Superior temporal gyrus (tissue), 1 donor: ENCODE results near the gene SGO1.
A peak's percentile ranks its signal among the peaks of the same experiment; 100 is the strongest.
"Not testable (repeated sequence)": the region's sequence is repeated elsewhere in the genome, so short reads cannot be mapped to it uniquely, and the experiment has no call there.

ENCODE experiments used
- DNase-seq: peaks from one replicate; pipeline ENCODE4 v3.0.0-alpha.2; 2016; ENCODE audit errors: extremely low spot score

The SGO1 gene

GRCh38 chr3:20185679-20186599, at the start of gene SGO1:
SGO1 (minus strand) TSS chr3:20186206; CDS start chr3:20184027, 2,179 bp downstream.
- peak; percentile 99 for DNase-seq

GRCh38 chr3:20235796-20236195, 49.8 kb upstream of the SGO1 start:
- no peak for DNase-seq

DNA sequence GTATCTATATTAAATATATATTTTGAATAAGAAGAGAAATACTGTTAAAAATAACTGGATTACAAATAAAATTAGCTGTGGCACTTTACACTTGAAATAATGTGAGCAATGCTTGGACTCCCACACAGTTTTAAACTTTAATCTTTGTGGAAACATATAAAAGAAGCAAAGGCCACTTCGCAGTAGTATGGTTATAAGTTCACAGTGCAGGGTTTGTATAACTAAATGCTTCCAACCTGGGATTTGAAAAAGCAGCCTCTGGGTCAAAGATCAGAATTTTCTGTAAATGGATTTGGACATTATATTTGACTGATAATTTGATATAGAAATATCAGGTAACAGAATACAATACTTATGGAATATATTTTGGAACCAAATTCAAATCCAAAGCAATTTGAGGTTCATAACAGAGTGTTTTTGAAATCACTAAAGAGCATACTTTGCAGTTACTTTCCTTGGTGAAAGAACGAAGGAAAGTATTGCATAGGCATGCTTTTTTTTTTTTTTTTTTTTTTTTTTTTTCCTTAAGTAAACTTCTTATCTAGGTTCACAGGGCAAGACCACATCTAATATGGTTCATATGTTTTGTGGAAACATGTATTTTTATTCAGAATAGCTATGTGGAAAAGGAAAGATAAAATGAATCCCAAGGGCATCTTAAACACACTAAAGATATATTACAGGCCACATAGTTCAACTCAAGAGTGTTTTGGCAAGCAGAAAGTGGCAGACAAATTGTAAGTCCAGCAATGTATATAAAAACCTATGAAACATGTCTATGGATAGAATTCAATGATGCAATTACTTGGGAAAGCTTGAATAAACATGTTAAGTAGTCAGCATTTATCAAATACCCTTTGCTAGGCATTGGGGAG, 47.1 kb upstream of the SGO1 start:
- no peak for DNase-seq

DNA sequence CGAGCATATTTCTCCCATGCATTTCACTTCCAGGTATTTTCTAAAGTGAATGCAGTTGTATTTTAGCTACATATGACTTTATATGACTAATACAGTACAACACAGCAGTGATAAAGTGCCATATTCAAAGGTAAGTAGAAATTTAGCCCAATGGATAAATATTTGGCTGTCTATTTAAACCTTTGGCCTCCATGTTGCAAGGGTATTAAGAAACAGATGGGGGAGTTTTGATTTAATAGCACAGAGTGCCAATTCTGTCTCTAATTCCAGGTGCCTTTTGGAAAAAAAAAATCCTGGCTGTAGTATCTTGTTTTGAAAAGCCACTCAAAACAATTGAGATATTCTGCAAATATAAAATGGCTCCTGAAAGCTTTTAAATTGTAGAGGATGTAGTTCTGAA, 44.9 kb upstream of the SGO1 start:
- no peak for DNase-seq

- peak; percentile 81 for DNase-seq
These were observed 39.8 kb upstream of the SGO1 start for GRCh38 chr3:20225769-20226168.

- no peak for DNase-seq
These were observed 36.3 kb upstream of the SGO1 start for GRCh38 chr3:20222274-20222673.

GRCh38 chr3:20218215-20218614, 32.2 kb upstream of the SGO1 start:
- DNase-seq = no peak

DNA sequence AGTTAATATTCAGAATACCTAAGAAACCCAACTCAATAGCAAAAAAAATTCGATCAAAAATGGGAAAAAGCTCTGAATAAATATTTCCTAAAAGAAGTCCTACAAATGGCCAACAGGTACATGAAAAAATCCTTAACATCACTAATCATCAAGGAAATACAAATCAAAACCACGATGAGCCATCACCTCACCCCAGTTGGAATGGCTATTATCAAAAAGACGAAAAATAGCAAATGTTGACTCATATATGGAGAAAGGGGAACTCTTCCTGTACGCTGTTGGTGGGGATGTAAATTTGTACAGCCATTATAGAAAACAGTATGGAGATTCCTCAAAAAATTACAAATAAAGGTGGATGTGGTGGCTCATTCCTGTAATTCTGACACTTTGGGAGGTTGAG, 29.6 kb upstream of the SGO1 start:
- DNase-seq = no peak

DNA sequence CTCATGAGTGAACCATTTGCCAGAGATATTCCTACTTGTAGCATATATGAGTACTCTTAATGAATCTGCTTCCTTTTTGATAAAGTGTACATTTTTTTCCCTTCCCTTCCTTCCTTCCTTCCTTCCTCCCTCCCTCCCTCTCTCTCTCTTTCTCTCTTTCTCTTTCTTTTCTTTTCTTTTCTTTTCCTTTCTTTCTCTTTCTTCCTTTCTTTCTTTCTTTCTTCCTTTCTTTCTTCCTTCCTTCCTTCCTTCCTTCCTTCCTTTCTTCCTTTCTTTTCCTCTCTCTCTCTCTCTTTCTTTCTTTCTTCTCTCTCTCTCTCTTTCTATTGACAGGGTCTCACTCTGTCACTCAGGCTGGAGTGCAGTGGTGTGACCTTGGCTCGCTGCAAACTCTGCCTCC, 27.5 kb upstream of the SGO1 start:
- not testable (repeated sequence) for DNase-seq

DNA sequence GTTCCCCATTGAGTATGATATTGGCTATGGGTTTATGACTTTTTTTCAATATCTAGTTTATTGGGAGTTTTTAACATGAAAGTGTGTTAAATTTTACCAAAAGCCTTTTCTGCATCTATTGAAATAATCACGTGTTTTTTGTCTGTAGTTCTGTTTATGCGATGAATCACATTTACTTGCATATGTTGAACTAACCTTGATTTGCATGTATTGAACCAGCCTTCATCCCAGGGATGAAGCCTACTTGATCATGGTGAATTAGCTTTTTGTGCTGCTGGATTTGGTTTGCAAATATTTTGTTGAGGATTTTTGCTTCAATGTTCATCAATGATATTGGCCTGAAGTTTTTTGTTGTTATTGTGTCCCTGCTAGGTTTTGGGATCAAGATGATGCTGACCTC, 21.9 kb upstream of the SGO1 start:
- DNase-seq = not testable (repeated sequence)

DNA sequence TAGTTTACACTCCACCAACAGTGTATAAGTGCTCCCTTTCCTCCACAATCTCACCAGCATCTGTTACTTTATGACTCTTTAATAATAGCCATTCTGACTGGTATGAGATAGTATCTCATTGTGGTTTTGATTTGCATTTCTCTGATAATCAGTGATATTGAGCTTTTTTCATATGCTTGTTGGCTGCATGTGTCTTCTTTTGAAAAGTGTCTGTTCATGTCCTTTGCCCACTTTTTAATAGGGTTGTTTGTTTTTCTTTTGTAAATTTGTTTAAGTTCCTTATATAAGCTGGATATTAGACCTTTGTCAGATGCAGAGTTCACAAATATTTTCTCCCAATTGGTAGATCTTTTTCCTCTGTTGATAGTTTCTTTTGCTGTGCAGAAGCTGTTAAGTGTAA, 19.9 kb upstream of the SGO1 start:
- not testable (repeated sequence) for DNase-seq

DNA sequence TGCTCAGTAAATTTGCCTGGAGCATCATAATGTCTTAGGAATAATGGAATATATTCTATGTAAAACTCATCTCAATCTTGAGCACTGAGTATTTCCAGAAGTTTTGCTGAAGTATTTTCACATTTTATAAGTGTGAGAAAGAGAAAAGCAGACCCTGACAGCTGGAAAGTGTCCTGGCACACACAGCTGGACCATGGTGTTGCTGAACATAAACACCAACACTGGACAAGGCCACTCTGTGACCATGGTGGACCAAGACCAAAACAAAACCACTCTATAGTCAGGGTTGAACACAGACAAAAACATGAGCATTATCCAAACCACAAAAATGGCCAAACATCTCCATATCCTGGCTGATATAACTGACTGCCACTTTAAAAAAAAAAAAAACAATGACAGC, 15.1 kb upstream of the SGO1 start:
- no peak for DNase-seq

GRCh38 chr3:20197775-20198174, 11.8 kb upstream of the SGO1 start:
- DNase-seq = no peak

GRCh38 chr3:20194793-20195460, 8.9 kb upstream of the SGO1 start:
- no peak for DNase-seq

DNA sequence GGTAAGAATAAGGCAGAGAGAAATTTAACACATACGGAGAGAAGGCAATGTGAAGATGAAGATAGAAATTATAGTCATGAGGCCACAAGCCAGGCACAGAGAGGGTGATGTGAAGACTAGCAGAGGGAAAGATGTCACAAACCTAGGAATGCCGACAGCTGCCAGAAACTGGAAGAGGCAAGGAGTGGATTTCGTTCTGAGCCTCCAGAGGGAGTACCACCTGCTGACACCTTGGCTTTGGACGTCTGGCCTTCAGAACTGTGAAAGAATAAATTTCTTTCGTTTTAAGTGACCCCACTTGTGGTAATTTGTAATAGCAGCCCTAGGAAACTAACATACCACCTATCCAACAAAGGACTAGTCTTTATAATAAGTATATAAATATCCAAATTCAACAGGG, 5.0 kb upstream of the SGO1 start:
- no peak for DNase-seq

GRCh38 chr3:20186600-20187004, 596 bp upstream of the SGO1 start:
- no peak for DNase-seq

GRCh38 chr3:20185331-20185678, 701 bp downstream of the SGO1 start:
- no peak for DNase-seq

- no peak for DNase-seq
These were observed 3.8 kb downstream of the SGO1 start for GRCh38 chr3:20182206-20182605.

GRCh38 chr3:20181276-20181675, 4.7 kb downstream of the SGO1 start:
- no peak for DNase-seq

- DNase-seq = no peak
These were observed 12.1 kb downstream of the SGO1 start for GRCh38 chr3:20173844-20174410.

DNA sequence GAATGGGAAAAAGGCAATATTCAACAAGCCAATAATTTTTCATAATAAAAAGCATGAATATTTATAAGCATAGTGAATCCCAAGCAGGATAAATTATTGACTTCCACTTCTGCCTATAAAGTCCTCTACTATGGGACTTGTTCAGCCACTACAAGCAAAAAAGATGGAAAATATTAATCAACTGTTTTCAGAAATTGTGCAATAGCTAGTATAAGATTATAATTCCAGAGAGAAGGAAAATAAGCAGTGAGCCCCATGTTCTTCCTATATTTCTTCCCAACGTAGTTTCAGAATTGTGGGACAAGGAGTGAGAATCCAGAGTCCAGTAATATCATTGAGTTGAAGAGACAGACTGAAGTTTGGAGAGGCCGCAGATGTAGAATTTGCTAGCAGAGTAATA, 24.3 kb downstream of the SGO1 start:
- DNase-seq = no peak

DNA sequence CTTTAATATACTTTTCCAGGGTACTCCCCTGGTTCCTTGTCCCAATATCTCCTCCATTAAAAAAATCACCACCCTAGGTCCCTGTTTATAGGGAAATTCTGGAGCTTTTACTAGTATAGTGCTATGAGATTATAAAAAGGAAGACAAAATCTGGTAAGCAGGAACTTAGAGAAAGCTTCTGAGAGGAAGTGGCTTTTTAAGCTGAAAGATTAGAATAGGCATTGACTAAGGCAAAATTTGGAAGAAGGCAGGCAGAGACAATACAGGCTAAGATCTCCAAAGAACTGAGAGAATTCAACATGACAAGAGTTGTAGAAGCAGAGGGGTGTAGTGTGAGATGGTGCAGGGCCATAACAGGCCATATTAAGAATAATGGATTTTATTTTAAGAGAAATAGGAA, 25.8 kb downstream of the SGO1 start:
- DNase-seq = no peak
